HG03575 (cell line): Measurements from ENCODE around the gene MSH4.
"Not testable (repeated sequence)": the region's sequence is repeated elsewhere in the genome, so short reads cannot be mapped to it uniquely, and the experiment has no call there.

Experiments
- ATAC-seq: cut with Tn5 transposase; IDR thresholded peaks from one replicate; pipeline ENCODE4 v1.9.1; 2021; ENCODE audit not compliant: unreplicated experiment, insufficient number of reproducible peaks, low FRiP score; ENCODE audit errors: extremely low read depth

MSH4 gene

DNA sequence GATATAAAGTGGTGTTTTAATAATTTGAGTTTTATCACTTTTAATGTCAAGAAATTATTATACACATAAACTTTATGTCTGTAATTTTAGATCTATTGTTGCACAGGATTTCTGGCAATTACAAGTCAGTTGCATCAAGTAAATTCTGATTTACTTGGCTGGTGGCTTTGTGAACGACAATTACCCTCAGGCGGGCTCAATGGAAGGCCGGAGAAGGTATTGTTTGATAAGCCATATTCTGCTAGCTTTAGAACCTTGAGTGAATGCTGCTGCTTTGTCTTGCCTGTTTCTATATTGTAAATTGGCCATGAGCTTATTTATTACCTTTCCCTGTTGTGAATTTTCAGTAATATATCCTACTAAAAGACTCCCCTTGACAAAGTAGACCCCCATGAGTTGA is 4.6 kb upstream of the MSH4 start:
- no peak for ATAC-seq

DNA sequence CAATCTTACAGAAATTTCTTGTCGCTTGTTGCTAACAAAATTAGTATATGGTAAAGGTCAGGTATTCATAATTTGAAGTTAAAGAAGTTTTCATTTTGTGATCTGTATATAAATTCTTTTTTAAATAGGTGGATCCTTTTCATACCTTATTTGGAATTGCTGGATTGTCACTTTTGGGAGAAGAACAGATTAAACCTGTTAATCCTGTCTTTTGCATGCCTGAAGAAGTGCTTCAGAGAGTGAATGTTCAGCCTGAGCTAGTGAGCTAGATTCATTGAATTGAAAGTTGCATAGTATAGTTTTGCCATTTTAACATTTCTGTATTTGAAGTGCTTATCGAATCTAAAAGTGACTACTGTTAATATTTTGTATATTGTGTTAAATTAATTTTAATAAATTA is 2.3 kb upstream of the MSH4 start:
- ATAC-seq: no peak

GRCh38 chr1:75795703-75796193 is 934 bp upstream of the MSH4 start:
- ATAC-seq: no peak

DNA sequence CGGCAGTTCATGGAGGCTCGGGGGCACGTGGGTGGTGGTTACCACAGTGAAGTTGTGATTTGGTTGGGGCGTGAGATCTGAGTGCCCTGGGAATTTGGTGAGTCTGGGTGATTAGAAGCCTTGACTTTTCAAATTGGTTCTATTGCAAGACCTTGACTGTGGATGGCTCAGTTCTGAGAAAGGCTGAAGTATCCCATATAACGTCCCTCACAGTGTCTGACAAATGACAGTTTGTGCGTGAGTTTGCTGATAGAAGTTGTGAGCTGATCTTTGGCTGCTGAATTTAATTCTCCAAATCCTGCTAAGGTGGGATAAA is 549 bp downstream of the MSH4 start:
- ATAC-seq: no peak

GRCh38 chr1:75797606-75798216 is 1.0 kb downstream of the MSH4 start:
- ATAC-seq: no peak

DNA sequence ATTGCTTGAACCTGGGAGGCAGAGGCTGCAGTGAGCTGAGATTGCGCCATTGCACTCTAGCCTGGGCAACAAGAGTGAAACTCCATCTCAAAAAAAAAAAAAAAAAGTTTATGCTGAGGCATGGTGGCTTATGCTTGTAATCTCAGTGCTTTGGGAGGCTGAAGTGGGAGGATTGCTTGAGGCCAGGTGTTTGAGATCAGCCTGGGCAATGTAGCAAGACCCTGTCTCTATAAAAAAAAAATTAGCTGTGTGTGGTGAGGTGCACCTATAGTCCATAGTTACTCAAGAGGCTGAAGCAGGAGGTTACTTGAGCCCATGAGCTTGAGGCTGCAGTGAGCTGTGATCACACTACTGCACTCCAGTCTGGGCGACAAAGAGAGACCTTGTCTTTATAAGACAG is 4.8 kb downstream of the MSH4 start:
- not testable (repeated sequence) for ATAC-seq

DNA sequence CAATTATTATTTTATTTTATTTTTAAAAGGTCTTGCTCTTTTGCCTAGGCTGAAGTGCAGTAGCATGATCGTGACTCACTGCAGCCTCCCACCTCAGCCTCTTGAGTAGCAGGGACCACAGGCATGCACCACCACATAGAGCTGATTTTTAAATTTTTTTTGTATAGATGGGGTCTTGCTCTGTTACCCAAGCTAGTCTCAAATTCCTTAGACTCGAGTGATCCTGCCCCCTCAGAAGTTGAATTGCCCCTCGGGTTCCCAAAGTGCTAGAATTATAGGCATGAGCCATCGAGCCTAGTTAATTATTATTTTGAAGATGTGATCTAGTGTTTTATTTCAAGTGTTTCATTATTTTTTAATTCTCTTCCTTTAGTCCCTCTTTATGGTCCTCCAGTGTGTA is 12.2 kb downstream of the MSH4 start:
- no peak for ATAC-seq

DNA sequence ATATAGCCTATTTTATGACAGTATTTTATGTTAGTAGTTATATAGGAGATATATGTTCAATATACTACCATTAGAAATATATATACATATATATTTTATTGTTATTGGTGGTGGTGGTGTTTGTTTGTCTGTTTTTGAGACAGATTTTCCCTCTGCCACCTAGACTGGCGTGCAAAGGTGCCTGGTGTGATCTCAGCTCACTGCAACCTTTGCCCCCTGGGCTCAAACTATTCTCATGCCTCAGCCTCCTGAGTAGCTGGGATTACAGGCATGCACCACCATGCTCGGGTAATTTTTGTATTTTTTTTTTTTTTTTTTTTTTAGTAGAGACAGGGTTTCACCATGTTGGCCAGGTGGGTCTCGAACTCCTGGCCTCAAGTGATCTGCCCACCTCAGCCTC is 13.4 kb downstream of the MSH4 start:
- ATAC-seq: not testable (repeated sequence)

GRCh38 chr1:75811211-75811981 is 14.7 kb downstream of the MSH4 start:
- no peak for ATAC-seq

- no peak for ATAC-seq
Measured at GRCh38 chr1:75812065-75812464, 15.4 kb downstream of the MSH4 start.

DNA sequence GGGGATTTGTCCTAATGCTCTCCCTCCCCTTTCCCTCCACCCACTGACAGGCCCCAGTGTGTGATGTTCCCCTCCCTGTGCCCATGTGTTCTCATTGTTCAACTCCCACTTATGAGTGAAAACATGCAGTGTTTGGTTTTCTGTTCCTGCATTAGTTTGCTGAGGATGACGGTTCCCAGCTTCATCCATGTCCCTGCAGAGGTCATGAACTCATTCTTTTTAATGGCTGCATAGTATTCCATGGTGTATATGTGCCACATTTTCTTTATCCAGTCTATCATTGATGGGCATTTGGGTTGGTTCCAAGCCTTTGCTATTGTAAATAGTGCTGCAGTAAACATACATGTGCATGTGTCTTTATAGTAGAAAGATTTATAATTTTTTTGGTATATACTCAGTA is 26.9 kb downstream of the MSH4 start:
- ATAC-seq: not testable (repeated sequence)

DNA sequence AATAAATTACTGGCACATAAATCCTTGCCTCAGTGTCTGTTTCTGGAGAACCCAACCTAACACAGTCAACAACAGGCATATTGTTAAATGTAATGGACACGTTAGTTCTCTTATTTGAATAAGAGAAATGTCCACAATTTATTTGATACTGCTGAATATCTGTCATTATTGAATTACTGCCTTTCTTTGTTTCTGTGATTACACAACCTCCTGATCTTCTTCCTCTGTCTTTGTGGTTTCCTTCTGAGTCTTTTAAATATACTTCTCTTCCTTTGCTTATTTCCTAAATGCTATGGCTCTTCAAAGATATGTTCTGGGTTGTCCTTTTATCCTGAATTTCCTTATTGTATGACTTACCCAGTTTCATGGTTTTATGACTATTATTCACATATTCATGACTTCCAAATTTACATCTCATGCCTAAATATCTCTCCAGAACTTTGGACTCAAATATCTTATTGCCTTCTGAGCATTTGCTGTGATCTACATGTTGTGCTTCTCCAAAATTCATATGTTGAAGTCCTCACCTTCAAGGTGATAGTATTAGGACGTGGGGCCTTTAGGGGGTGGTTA is 39.9 kb downstream of the MSH4 start:
- ATAC-seq: no peak

DNA sequence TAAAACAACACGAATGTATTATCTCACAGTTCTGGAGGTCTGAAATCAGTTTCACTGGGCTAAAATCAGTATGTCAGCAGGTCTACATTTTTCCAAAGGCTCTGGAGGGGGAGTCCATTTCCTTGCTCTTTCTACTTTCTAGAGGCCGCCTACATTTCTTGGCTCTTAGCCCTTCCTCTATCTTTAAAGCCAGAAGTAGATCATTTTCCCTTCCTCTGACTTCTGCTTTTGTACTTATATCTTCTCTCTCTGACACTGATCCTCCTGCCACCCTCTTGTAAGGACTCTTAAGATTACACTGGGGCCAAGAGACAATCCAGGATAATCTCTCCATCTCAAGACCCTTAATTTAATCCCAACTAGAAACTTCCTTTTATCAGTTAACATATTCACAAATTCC is 41.4 kb downstream of the MSH4 start:
- ATAC-seq: no peak

DNA sequence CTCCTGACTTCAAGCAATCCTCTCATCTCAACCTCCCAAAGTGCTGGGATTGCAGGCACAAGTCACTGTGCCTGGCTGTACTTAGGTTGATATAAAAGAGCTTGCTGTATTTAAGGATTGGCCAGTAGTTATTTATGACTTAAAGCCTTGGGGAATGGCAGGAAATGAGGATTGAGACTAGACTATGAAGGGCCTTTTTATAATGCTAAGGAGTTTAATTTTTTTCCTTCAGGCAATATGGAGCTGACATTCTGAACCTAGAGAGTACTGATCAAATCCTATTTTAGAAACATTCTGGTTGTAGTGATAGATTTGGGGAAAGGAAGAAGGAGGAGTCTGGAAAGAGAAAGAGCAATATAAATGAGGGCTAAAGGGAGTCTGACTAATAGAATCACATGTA is 44.7 kb downstream of the MSH4 start:
- no peak for ATAC-seq

DNA sequence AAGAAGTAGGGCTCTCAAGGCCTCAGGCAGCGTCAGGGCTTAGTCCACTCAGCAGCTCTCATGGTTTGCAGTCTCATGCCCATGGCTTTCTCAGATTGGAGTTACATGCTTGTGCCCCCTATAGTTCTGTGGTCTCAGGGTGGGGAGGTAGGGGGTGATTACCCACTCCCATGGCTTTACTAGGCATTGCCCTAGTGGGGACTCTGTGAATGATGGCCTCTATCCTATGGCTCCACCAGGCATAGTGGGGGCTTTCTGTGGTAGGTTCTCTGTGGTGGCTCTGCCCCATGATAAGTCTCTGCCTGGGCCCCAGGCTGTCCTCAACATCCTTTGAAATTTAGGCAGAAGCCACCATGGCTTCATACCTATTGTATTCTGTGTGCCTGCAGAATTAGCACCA is 48.9 kb downstream of the MSH4 start:
- ATAC-seq: no peak

DNA sequence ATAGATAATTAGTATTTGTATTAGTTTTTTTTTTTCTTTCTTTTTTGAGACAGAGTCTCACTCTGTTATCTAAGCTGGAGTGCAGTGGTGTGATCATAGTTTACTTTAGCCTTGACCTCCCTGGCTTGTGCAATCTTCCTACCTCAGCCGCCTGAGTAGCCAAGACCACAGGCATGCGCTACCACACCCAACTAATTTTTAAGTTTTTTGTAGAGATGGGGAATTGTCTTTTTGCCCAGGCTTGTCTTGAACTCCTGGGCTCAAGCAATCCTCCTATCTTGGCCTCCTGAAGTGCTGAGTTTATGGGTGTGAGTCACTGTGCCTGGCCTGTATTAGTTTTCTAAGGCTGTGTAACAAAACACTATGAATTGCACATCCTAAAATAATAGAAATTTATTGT is 58.3 kb downstream of the MSH4 start:
- no peak for ATAC-seq

- no peak for ATAC-seq
Measured at GRCh38 chr1:75855734-75856133, 59.1 kb downstream of the MSH4 start.

DNA sequence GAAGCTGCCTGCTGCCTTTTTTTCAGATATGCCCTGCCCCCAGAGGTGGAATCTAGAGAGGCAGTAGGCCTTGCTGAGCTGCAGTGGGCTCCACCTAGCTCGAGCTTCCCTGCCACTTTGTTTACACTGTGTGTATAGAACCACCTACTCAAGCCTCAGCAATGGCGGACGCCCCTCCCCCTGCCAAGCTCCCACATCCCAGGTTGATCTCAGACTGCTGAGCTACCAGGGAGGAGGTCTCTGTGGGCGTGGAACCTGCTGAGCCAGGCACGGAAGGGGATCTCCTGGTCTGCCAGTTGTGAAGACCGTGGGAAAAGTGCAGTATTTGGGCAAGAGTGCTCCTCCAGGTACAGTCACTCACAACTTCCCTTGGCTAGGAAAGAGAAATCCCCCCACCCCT is 65.1 kb downstream of the MSH4 start:
- ATAC-seq: no peak

- ATAC-seq: no peak
Measured at GRCh38 chr1:75870951-75871350, 74.3 kb downstream of the MSH4 start.

GRCh38 chr1:75879985-75880384 is 83.3 kb downstream of the MSH4 start:
- no peak for ATAC-seq

DNA sequence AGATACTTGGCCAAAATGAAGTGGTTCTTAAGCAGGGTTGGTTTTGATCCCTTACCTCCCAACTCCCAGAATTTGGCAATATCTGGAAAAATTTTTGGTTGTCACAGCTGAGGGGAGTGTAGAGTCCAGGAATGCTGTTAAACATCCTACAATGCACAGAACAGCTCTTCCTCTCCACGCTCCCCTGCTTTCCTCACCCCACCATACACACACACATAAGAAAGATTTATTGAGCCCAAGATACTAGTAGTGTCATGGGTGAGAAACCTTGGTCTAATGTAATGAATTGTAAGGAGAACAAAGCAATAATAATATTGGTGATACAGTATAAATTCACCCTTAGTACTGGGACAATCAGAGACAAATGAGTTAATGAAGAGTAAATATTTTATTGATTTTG is 87.8 kb downstream of the MSH4 start:
- no peak for ATAC-seq
